Effector memory CD4-positive, alpha-beta T cell (primary cell): Measurements from ENCODE around the gene DCAKD.

Experiments used
- DNase-seq, 3 donors: peaks; one replicate each; pipeline ENCODE4 v3.0.0-alpha.2; 2020
- H3K27ac ChIP-seq: 2 replicates; pipeline ENCODE4 v1.7.0; 2013; ENCODE audit warnings: mild to moderate bottlenecking, low read length, moderate library complexity; ENCODE audit not compliant: insufficient read depth, poor library complexity, severe bottlenecking
- H3K27me3 ChIP-seq: replicated peaks from 2 replicates; pipeline ENCODE4 v1.7.0; 2013; ENCODE audit warnings: mild to moderate bottlenecking, low read length; ENCODE audit not compliant: insufficient read depth, control insufficient read depth, poor library complexity, severe bottlenecking
- H3K36me3 ChIP-seq: 2 replicates; pipeline ENCODE4 v1.7.0; 2013; ENCODE audit warnings: mild to moderate bottlenecking, low read length, moderate library complexity; ENCODE audit not compliant: control insufficient read depth, insufficient read depth
- H3K4me1 ChIP-seq: 2 replicates; pipeline ENCODE4 v1.7.0; 2013; ENCODE audit warnings: low read length, mild to moderate bottlenecking; ENCODE audit not compliant: control insufficient read depth, insufficient read depth, poor library complexity, severe bottlenecking
- H3K4me3 ChIP-seq: 2 replicates; pipeline ENCODE4 v1.7.0; 2013; ENCODE audit warnings: low read length, low read depth, mild to moderate bottlenecking; ENCODE audit not compliant: insufficient read depth, poor library complexity, severe bottlenecking
- H3K9me3 ChIP-seq: 2 replicates; pipeline ENCODE4 v1.7.0; 2013; ENCODE audit warnings: mild to moderate bottlenecking, low read length, moderate library complexity; ENCODE audit not compliant: control insufficient read depth

The DCAKD gene

DNA sequence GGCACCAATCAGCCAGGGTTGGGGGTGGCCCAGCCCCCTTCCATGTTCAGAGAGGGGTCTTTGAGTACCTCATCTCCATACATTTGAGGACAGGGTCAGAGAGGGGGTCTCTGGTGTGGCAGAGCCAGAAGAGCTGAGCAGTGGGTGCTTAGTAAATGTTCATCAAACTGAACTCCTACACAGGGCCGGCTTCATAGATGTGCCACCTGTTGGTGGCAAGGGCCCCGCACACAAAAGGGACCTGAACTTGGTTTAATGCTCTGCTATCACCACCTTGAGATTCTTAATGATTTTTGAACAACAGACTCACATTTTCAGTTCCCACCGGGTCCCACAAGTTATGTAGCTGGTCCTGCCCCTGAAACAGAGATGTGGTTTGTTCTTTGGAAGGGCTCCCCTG, 74.4 kb downstream of the DCAKD start:
- Histone ChIP-seq H3K9me3 (no peaks in the 10 kb centered on the region), H3K27me3 (peaks cover 8% of the 10 kb centered on the region), H3K4me3 (no peak overlapping the region), H3K27ac (no peak overlapping the region), H3K4me1 (no peaks in the 10 kb centered on the region), H3K36me3 (no peaks in the 10 kb centered on the region)
- DNase-seq = no peak

DNA sequence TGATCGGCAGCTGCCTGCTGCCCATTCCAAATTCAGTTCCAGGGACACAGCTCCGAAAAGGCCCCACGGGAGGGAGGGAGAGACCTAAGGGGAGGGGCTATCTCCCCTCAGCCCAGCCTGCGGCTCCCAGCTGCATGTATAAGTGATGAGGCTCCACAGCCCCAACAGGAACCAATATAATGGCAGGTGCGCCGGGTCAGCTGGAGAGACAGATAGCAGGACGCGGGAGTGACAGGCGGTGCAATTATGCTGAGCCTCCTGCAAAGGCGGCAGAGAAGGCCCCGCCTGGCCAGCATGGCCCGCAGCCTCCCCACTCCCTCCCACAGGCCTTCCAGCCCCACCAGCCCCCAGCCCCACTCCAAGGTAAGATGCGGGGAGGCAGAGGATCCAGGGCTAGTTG, 75.2 kb downstream of the DCAKD start:
- H3K4me3 ChIP-seq = no peak overlapping the region
- H3K36me3 ChIP-seq = no peaks in the 10 kb centered on the region
- peaks cover 8% of the 10 kb centered on the region for H3K27me3 ChIP-seq
- no peak overlapping the region for H3K27ac ChIP-seq
- no peaks in the 10 kb centered on the region for H3K9me3 ChIP-seq
- no peaks in the 10 kb centered on the region for H3K4me1 ChIP-seq
- no peak for DNase-seq
